Measurements from ENCODE around the gene CHL1.

DNA sequence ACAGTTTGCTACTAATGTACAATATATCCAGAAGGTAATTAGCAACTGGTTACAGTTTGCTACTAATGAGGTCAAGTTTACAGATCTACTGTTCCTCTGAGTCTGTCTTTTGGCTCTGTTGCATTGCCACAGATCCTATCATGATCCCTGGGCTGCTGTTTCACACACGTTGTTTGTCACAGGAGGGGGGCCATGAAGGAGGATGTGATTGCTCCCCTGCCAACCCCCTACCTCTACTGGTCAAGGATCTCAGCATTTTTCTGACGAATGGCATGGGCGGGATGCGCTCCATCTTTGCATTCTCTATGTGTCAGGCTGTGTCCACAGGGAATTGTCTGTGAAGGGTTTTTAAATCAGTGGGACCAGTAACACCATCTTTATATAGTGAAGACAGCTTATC lies 91.9 kb downstream of the CHL1 start:
- TF ChIP-seq, protein P1, sequence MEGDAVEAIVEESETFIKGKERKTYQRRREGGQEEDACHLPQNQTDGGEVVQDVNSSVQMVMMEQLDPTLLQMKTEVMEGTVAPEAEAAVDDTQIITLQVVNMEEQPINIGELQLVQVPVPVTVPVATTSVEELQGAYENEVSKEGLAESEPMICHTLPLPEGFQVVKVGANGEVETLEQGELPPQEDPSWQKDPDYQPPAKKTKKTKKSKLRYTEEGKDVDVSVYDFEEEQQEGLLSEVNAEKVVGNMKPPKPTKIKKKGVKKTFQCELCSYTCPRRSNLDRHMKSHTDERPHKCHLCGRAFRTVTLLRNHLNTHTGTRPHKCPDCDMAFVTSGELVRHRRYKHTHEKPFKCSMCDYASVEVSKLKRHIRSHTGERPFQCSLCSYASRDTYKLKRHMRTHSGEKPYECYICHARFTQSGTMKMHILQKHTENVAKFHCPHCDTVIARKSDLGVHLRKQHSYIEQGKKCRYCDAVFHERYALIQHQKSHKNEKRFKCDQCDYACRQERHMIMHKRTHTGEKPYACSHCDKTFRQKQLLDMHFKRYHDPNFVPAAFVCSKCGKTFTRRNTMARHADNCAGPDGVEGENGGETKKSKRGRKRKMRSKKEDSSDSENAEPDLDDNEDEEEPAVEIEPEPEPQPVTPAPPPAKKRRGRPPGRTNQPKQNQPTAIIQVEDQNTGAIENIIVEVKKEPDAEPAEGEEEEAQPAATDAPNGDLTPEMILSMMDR (IDR thresholded peaks at IDR 0.05) = no peak
- TF ChIP-seq POLR2A (IDR thresholded peaks at IDR 0.05) (no peak), EP300 (IDR thresholded peaks at IDR 0.05) (no peak), POLR2AphosphoS5 (IDR thresholded peaks at IDR 0.05) (no peak)

Data from stomach (tissue), 4 donors.